Transverse colon (tissue), 4 donors: ENCODE results near the gene CEP57L1.

Experiments used
- POLR2A ChIP-seq: fragments of 450-650 bp; IDR thresholded peaks from one replicate; pipeline ENCODE4 v1.6.1; 2016; ENCODE audit warnings: antibody characterized with exemption, mild to moderate bottlenecking, moderate library complexity
- POLR2AphosphoS5 ChIP-seq, 3 donors: sonication (generic); formaldehyde crosslinking; IDR thresholded peaks; one replicate each; pipeline ENCODE4 v1.6.1; 2016; ENCODE audit warnings: antibody characterized with exemption in 3 of 3
- TF ChIP-seq, protein P1 (sequence below), 5 experiments: fragments of 200-600 bp in 3 of 5; fragments of 450-650 bp in 2 of 5; sonication (generic) in 3 of 5; IDR thresholded peaks; 1 replicate in 2 of 5; 2 replicates in 3 of 5; pipeline ENCODE4 v1.5.1; 2016 to 2017; ENCODE audit warnings: antibody characterized with exemption in 5 of 5, inconsistent platforms in 3 of 5, mild to moderate bottlenecking in 2 of 5, moderate library complexity in 1 of 5

DNA sequence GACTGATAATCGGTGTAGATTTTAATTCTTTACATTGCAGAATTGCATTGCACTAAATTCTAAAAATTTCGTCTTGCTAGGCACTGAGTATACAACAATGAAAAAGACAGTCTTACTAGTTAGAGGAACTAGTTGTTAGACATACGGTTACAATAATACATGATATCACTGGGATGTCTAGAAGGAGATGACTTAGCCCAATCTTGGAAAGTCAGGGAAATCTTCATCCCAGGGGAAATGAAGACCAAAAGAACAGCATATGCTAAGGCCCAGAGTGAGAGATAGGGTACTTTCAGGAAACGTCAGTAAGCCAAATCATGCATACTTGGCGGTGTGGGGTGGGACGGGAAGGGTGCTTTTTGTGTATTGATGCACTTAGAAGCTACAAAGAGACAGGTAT lies 901 bp downstream of the CEP57L1 start:
- TF ChIP-seq, protein P1, sequence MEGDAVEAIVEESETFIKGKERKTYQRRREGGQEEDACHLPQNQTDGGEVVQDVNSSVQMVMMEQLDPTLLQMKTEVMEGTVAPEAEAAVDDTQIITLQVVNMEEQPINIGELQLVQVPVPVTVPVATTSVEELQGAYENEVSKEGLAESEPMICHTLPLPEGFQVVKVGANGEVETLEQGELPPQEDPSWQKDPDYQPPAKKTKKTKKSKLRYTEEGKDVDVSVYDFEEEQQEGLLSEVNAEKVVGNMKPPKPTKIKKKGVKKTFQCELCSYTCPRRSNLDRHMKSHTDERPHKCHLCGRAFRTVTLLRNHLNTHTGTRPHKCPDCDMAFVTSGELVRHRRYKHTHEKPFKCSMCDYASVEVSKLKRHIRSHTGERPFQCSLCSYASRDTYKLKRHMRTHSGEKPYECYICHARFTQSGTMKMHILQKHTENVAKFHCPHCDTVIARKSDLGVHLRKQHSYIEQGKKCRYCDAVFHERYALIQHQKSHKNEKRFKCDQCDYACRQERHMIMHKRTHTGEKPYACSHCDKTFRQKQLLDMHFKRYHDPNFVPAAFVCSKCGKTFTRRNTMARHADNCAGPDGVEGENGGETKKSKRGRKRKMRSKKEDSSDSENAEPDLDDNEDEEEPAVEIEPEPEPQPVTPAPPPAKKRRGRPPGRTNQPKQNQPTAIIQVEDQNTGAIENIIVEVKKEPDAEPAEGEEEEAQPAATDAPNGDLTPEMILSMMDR (IDR thresholded peaks at IDR 0.05), result no peak
- no peak for TF ChIP-seq POLR2A
- TF ChIP-seq POLR2AphosphoS5 (IDR thresholded peaks at IDR 0.05), result no peak
